Vagina (tissue), 2 donors: ENCODE results near the gene PTPN6. TPM values are rescaled to one million over a fixed set of nuclear protein-coding genes. Genes with fewer than 3 reads are reported as not detected.

Source experiments
- DNase-seq, 2 donors: peaks; one replicate each; pipeline ENCODE4 v3.0.0-alpha.2; 2017; ENCODE audit errors: extremely low spot score in 2 of 2
- H3K27ac ChIP-seq: fragments of 200-600 bp; sonication (generic); one replicate; pipeline ENCODE4 v1.5.1; 2019
- H3K27me3 ChIP-seq: fragments of 200-600 bp; sonication (generic); one replicate; pipeline ENCODE4 v1.5.1; 2019
- H3K36me3 ChIP-seq, 2 donors: fragments of 200-600 bp; sonication (generic); one replicate each; pipeline ENCODE4 v1.5.1; 2017 to 2019
- H3K4me1 ChIP-seq: fragments of 200-600 bp; sonication (generic); one replicate; pipeline ENCODE4 v1.5.1; 2019
- H3K4me3 ChIP-seq, 2 donors: fragments of 200-600 bp; sonication (generic); 1 replicate in 1 of 2; 2 replicates in 1 of 2; pipeline ENCODE4 v1.5.1; 2016 to 2019
- H3K9me3 ChIP-seq: fragments of 200-600 bp; sonication (generic); one replicate; pipeline ENCODE4 v1.5.1; 2019
- CTCF ChIP-seq, 3 experiments: fragments of 450-650 bp in 2 of 3; fragments of 200-600 bp in 1 of 3; sonication (generic) in 1 of 3; IDR thresholded peaks; one replicate each; pipeline ENCODE4 v1.5.1; 2017 to 2019; ENCODE audit warnings: antibody characterized with exemption in 3 of 3, mild to moderate bottlenecking in 2 of 3, moderate library complexity in 2 of 3
- POLR2A ChIP-seq, 2 donors: fragments of 450-650 bp; IDR thresholded peaks; one replicate each; pipeline ENCODE4 v1.6.1; 2017; ENCODE audit warnings: antibody characterized with exemption in 2 of 2, mild to moderate bottlenecking in 2 of 2, moderate library complexity in 2 of 2
- POLR2AphosphoS5 ChIP-seq, 2 donors: sonication (generic); formaldehyde crosslinking; IDR thresholded peaks; one replicate each; pipeline ENCODE4 v1.9.0; 2017; ENCODE audit warnings: antibody characterized with exemption in 2 of 2, mild to moderate bottlenecking in 2 of 2, low read depth in 1 of 2; ENCODE audit not compliant: insufficient read depth in 1 of 2
- intact Hi-C: fragments of 100-400 bp; cut with DNase I; formaldehyde crosslinking; loops from one replicate; pipeline ENCODE4 v1.15.1; 2023
- total RNA-seq: library from RNA; depleted of rRNA; stranded (reverse); fragments of >200 nt; gene quantifications from one replicate; pipeline ENCODE4 v1.2.3, GENCODE V29; 2016

Gene PTPN6
- total RNA-seq, 1 donor from 2014 or later, result 17.4 TPM

- intact Hi-C loops, result loop anchor here (5.0 kb wide), 1 partner anchor 149 kb away; the partner anchor contains the start of gene C1R
- DNase-seq, result no peak
- Histone ChIP-seq H3K4me1 (peaks cover 46% of the 10 kb centered on the region), H3K4me3 (peak overlapping the region; percentile 56 to 73), H3K27me3 (no peaks in the 10 kb centered on the region), H3K27ac (peak overlapping the region; percentile 95), H3K36me3 (no peaks in the 10 kb centered on the region), H3K9me3 (no peaks in the 10 kb centered on the region)
- no peak for TF ChIP-seq POLR2AphosphoS5 (IDR thresholded peaks at IDR 0.05; ENCODE audit: insufficient read depth in 1 of 2, low read depth in 1 of 2)
- TF ChIP-seq CTCF (IDR thresholded peaks at IDR 0.05), result no peak
- TF ChIP-seq POLR2A (IDR thresholded peaks at IDR 0.05), result peak in 1 of 2 donors; percentile 11
These were observed 7.8 kb upstream of the PTPN6 start for GRCh38 chr12:6943389-6943721.

- TF ChIP-seq CTCF (IDR thresholded peaks at IDR 0.05) (no peak), POLR2AphosphoS5 (IDR thresholded peaks at IDR 0.05; ENCODE audit: insufficient read depth in 1 of 2, low read depth in 1 of 2) (peak; percentile 77 to 83), POLR2A (IDR thresholded peaks at IDR 0.05) (peak in 1 of 2 donors; percentile 62)
- Histone ChIP-seq H3K4me1 (peaks cover 41% of the 10 kb centered on the region), H3K9me3 (no peaks in the 10 kb centered on the region), H3K4me3 (peak within 1 kb of the TSS; percentile 56 to 73), H3K27me3 (no peaks in the 10 kb centered on the region), H3K27ac (peak within 1 kb of the TSS; percentile 95), H3K36me3 (no peaks in the 10 kb centered on the region)
- no peak for DNase-seq
- intact Hi-C loops, result loop anchor here (5.0 kb wide), 1 partner anchor 148 kb away; the partner anchor contains the start of gene C1R
These were observed 7.3 kb upstream of the PTPN6 start, which contains the start of the genes C12orf57 and RNU7-1 for GRCh38 chr12:6943722-6944380. C12orf57 (plus strand) TSS chr12:6944022; CDS start chr12:6944122, 100 bp downstream. RNU7-1 (plus strand) TSS chr12:6943816.

DNA sequence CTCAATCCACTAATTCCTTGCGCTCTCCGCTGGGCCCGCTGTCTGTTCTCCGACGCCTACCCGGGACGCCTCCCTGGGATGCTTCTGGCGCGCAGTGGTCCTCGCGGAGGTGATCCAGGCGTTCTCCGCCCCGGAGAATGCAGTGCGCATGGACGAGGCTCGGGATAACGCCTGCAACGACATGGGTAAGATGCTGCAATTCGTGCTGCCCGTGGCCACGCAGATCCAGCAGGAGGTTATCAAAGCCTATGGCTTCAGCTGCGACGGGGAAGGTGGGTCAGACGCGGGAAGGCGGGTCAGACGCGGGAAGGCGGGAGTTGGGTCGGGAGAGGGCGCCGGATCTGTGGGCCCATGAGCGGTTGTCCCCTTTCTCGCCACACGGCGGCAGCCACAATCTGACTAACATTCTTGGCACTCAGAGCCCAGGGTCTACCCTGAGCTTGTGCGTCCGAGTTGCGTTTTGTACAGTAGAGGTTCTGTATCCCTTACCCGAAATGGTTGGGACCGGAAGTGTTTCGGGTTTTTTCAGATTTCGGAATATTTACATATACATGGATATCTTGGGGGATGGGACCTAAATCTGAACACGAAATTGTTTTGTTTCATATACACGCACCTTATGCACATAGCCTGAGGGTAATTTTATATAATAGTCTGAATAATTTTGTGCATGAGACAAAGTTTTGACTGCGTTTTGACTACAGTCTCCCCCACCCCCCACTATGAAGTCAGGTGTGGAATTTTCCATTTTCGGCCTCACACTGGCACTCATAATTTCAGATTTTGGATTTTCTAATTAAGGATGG, 6.6 kb upstream of the PTPN6 start:
- H3K36me3 ChIP-seq, result no peaks in the 10 kb centered on the region
- peaks cover 34% of the 10 kb centered on the region for H3K4me1 ChIP-seq
- TF ChIP-seq CTCF (IDR thresholded peaks at IDR 0.05), result peak; percentile 54 to 98 (median 73)
- TF ChIP-seq POLR2A (IDR thresholded peaks at IDR 0.05), result peak in 1 of 2 donors; percentile 40
- peak; percentile 35 to 88 for TF ChIP-seq POLR2AphosphoS5 (IDR thresholded peaks at IDR 0.05; ENCODE audit: insufficient read depth in 1 of 2, low read depth in 1 of 2)

DNA sequence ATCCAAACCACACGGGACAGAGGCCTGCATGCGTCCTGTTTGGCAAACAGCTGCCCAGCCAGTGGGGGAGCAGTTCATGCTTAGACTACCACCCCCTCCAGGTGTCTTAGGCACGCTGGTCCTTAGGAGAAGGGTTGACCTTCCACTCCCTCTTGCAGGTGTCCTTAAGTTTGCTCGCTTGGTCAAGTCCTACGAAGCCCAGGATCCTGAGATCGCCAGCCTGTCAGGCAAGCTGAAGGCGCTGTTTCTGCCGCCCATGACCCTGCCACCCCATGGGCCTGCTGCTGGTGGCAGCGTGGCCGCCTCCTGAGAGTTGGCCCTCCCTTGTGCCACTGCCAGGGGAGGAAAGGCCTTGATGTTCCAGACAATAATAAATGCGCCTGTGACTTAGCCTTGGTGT, 5.5 kb upstream of the PTPN6 start:
- Histone ChIP-seq H3K27ac (peak overlapping the region; percentile 95), H3K4me1 (peaks cover 31% of the 10 kb centered on the region), H3K36me3 (no peaks in the 10 kb centered on the region), H3K9me3 (no peaks in the 10 kb centered on the region), H3K4me3 (peak overlapping the region in 1 of 2 donors; percentile 27), H3K27me3 (no peaks in the 10 kb centered on the region)
- intact Hi-C loops, result loop anchor here (5.0 kb wide), 1 partner anchor 167 kb away; no protein-coding TSS in a partner anchor
- TF ChIP-seq POLR2A (IDR thresholded peaks at IDR 0.05) (no peak), POLR2AphosphoS5 (IDR thresholded peaks at IDR 0.05; ENCODE audit: insufficient read depth in 1 of 2, low read depth in 1 of 2) (no peak), CTCF (IDR thresholded peaks at IDR 0.05) (no peak)
- no peak for DNase-seq

More for the DNA sequence above, 6.6 kb upstream of the PTPN6 start:
- H3K4me3 ChIP-seq, result peak overlapping the region; percentile 56 to 73
- intact Hi-C loops, result loop anchor here (5.0 kb wide), 2 partner anchors 148 to 168 kb away; partner anchors contain the start of gene C1R
- H3K27ac ChIP-seq, result peak overlapping the region; percentile 95
- H3K9me3 ChIP-seq, result no peaks in the 10 kb centered on the region
- peak in 1 of 2 donors; percentile 97 for DNase-seq
- H3K27me3 ChIP-seq, result no peaks in the 10 kb centered on the region
